Neural cell (in vitro differentiated cells): ENCODE measurements around the gene CLPSL2. TPM values are rescaled to one million over a fixed set of nuclear protein-coding genes. Genes with fewer than 3 reads are reported as not detected.

Experiments used
- H2AFZ ChIP-seq: fragments of 200-600, 300-800 bp; sonication (generic), shearing (Covaris generic); 2 replicates; pipeline ENCODE4 v1.6.0; 2014; ENCODE audit warnings: low read depth, mild to moderate bottlenecking, antibody characterized with exemption, low read length, moderate library complexity
- H3F3A ChIP-seq: fragments of 200-600 bp; shearing (Covaris generic); 2 replicates; pipeline ENCODE4 v1.6.1; 2016; ENCODE audit warnings: mild to moderate bottlenecking, moderate library complexity, mixed read lengths, antibody characterized with exemption, low read length; ENCODE audit not compliant: insufficient read depth, poor library complexity, severe bottlenecking
- H3K27ac ChIP-seq: fragments of 200-600, 300-800 bp; sonication (generic), shearing (Covaris generic); 2 replicates; pipeline ENCODE4 v1.5.1; 2014; ENCODE audit warnings: mild to moderate bottlenecking, low read length, moderate library complexity
- H3K27me3 ChIP-seq: fragments of 300-800, 200-600 bp; sonication (generic), shearing (Covaris generic); 2 replicates; pipeline ENCODE4 v1.6.0; 2014; ENCODE audit warnings: mild to moderate bottlenecking, low read depth, low read length, moderate library complexity; ENCODE audit not compliant: insufficient read depth
- H3K36me3 ChIP-seq: fragments of 300-800, 200-600 bp; sonication (generic), shearing (Covaris generic); 2 replicates; pipeline ENCODE4 v1.5.1; 2014; ENCODE audit warnings: mild to moderate bottlenecking, antibody characterized with exemption, low read length, moderate library complexity; ENCODE audit not compliant: insufficient read depth
- H3K4me2 ChIP-seq: fragments of 300-800, 200-600 bp; sonication (generic), shearing (Covaris generic); 2 replicates; pipeline ENCODE4 v1.6.0; 2014; ENCODE audit warnings: mild to moderate bottlenecking, low read length
- H3K4me3 ChIP-seq: fragments of 300-800, 200-600 bp; sonication (generic), shearing (Covaris generic); 2 replicates; pipeline ENCODE4 v1.5.1; 2014; ENCODE audit warnings: mild to moderate bottlenecking, low read length, moderate library complexity
- H3K79me2 ChIP-seq: fragments of 200-600 bp; shearing (Covaris generic); replicated peaks from 2 replicates; pipeline ENCODE4 v1.6.0; 2014; ENCODE audit warnings: mild to moderate bottlenecking, low read length, moderate library complexity; ENCODE audit not compliant: insufficient read depth
- H3K9ac ChIP-seq: fragments of 300-800, 200-600 bp; sonication (generic), shearing (Covaris generic); 2 replicates; pipeline ENCODE4 v1.6.1; 2016; ENCODE audit warnings: mild to moderate bottlenecking, low read length, mixed read lengths
- H3K9me2 ChIP-seq: fragments of 200-600 bp; shearing (Covaris generic); 2 replicates; pipeline ENCODE4 v1.6.1; 2016; ENCODE audit warnings: mild to moderate bottlenecking, low read length, mixed read lengths; ENCODE audit not compliant: insufficient read depth
- H3K9me3 ChIP-seq: fragments of 200-600, 300-800 bp; sonication (generic), shearing (Covaris generic); 2 replicates; pipeline ENCODE4 v1.6.1; 2016; ENCODE audit warnings: mild to moderate bottlenecking, mixed run types, low read length, moderate library complexity, mixed read lengths
- H4K20me1 ChIP-seq: fragments of 200-600 bp; shearing (Covaris generic); 2 replicates; pipeline ENCODE4 v1.6.1; 2016; ENCODE audit warnings: mild to moderate bottlenecking, mixed run types; ENCODE audit not compliant: insufficient read depth
- CTCF ChIP-seq: fragments of 450-650 bp; IDR thresholded peaks from 2 replicates; pipeline ENCODE4 v1.5.1; 2014; ENCODE audit warnings: antibody characterized with exemption, mild to moderate bottlenecking, moderate library complexity; ENCODE audit not compliant: poor library complexity, severe bottlenecking
- EP300 ChIP-seq: fragments of 450-650 bp; conservative IDR thresholded peaks from 2 replicates; pipeline ENCODE4 v1.6.1; 2014; ENCODE audit warnings: antibody characterized with exemption, mild to moderate bottlenecking, moderate library complexity; ENCODE audit not compliant: poor library complexity, severe bottlenecking
- EZH2 ChIP-seq: fragments of 200-600, 300-800 bp; shearing (Covaris generic), sonication (generic); IDR thresholded peaks from 2 replicates; pipeline ENCODE4 v1.6.1; 2014; ENCODE audit warnings: antibody characterized with exemption, low read length, borderline replicate concordance, mild to moderate bottlenecking; ENCODE audit not compliant: insufficient read depth, poor library complexity, severe bottlenecking
- MXI1 ChIP-seq: fragments of 450-650 bp; conservative IDR thresholded peaks from 2 replicates; pipeline ENCODE4 v1.6.1; 2014; ENCODE audit warnings: antibody characterized with exemption, mild to moderate bottlenecking; ENCODE audit not compliant: poor library complexity, severe bottlenecking
- POLR2AphosphoS5 ChIP-seq: IDR thresholded peaks from 2 replicates; pipeline ENCODE4 v1.6.1; 2012
- RAD21 ChIP-seq: fragments of 450-650 bp; conservative IDR thresholded peaks from 2 replicates; pipeline ENCODE4 v1.6.1; 2014; ENCODE audit warnings: antibody characterized with exemption, mild to moderate bottlenecking, moderate library complexity
- REST ChIP-seq: IDR thresholded peaks from 2 replicates; pipeline ENCODE4 v1.6.1; 2012; ENCODE audit warnings: borderline replicate concordance
- SMC3 ChIP-seq: fragments of 450-650 bp; conservative IDR thresholded peaks from 2 replicates; pipeline ENCODE4 v1.6.1; 2014; ENCODE audit warnings: antibody characterized with exemption, mild to moderate bottlenecking, moderate library complexity; ENCODE audit not compliant: poor library complexity
- TAF1 ChIP-seq: IDR thresholded peaks from 2 replicates; pipeline ENCODE4 v1.6.1; 2012; ENCODE audit warnings: low read depth
- polyA plus RNA-seq: library from polyadenylated mRNA; depleted of rRNA; stranded (reverse); fragments of >200 nt; gene quantifications from 2 replicates; pipeline ENCODE4 v1.2.3, GENCODE V29; 2014

The CLPSL2 gene
- polyA plus RNA-seq, 1 donor from 2014 or later = not detected

- H4K20me1 ChIP-seq = no peaks in the 10 kb centered on the region
- no peaks in the 10 kb centered on the region for H3K9me3 ChIP-seq
- H2AFZ ChIP-seq = no peak overlapping the region
- no peak overlapping the region for H3K27ac ChIP-seq
- H3K4me2 ChIP-seq = no peak overlapping the region
- no peaks in the 10 kb centered on the region for H3K27me3 ChIP-seq
- TF ChIP-seq REST = no peak
- TF ChIP-seq EZH2 = no peak
- no peak for TF ChIP-seq EP300
- no peak for TF ChIP-seq CTCF
- TF ChIP-seq RAD21 = no peak
- TF ChIP-seq TAF1 = no peak
- no peak for TF ChIP-seq MXI1
- TF ChIP-seq POLR2AphosphoS5 = no peak
- TF ChIP-seq SMC3 = no peak
- H3K9me2 ChIP-seq = no peaks in the 10 kb centered on the region
- no peak overlapping the region for H3K4me3 ChIP-seq
- H3K9ac ChIP-seq = no peak overlapping the region
- no peaks in the 10 kb centered on the region for H3F3A ChIP-seq
- H3K79me2 ChIP-seq = no peaks in the 10 kb centered on the region
- H3K36me3 ChIP-seq = no peaks in the 10 kb centered on the region
These were observed 25.8 kb upstream of the CLPSL2 start for GRCh38 chr6:35750557-35750956.

GRCh38 chr6:35751594-35751993 is 24.8 kb upstream of the CLPSL2 start:
- Histone ChIP-seq H3K9me3 (no peaks in the 10 kb centered on the region), H3K27ac (no peak overlapping the region), H3K9me2 (no peaks in the 10 kb centered on the region), H3K27me3 (no peaks in the 10 kb centered on the region), H3K4me2 (no peak overlapping the region), H3K79me2 (no peaks in the 10 kb centered on the region), H3K9ac (no peak overlapping the region), H3F3A (no peaks in the 10 kb centered on the region), H2AFZ (no peak overlapping the region), H4K20me1 (no peaks in the 10 kb centered on the region), H3K4me3 (no peak overlapping the region), H3K36me3 (no peaks in the 10 kb centered on the region)
- no peak for TF ChIP-seq EZH2
- TF ChIP-seq MXI1 = no peak
- TF ChIP-seq TAF1 = no peak
- no peak for TF ChIP-seq RAD21
- no peak for TF ChIP-seq EP300
- no peak for TF ChIP-seq CTCF
- TF ChIP-seq POLR2AphosphoS5 = no peak
- no peak for TF ChIP-seq REST
- TF ChIP-seq SMC3 = no peak
